Gastrocnemius medialis (tissue), 4 donors: ENCODE data around the gene TTYH2. TPM values are rescaled to one million over a fixed set of nuclear protein-coding genes. Genes with fewer than 3 reads are reported as not detected.

Source experiments
- ATAC-seq, 2 donors: fragments of 150-250 bp; one replicate each; pipeline ENCODE4 v1.9.1; 2016
- DNase-seq, 2 donors: peaks; one replicate each; pipeline ENCODE4 v3.0.0-alpha.2; 2019
- H3K27ac ChIP-seq, 4 donors: fragments of 200-600 bp; sonication (generic); 1 replicate in 1 of 4; 2 replicates in 3 of 4; pipeline ENCODE4 v1.5.1; 2016 to 2018; ENCODE audit warnings: mild to moderate bottlenecking in 2 of 4, moderate library complexity in 1 of 4
- H3K27me3 ChIP-seq, 3 donors: fragments of 200-600 bp; sonication (generic) in 2 of 3; 1 replicate in 1 of 3; 2 replicates in 2 of 3; pipeline versions ENCODE4 v1.5.1 to v1.6.0; 2016 to 2019; ENCODE audit warnings: mild to moderate bottlenecking in 1 of 3, moderate library complexity in 1 of 3
- H3K36me3 ChIP-seq, 2 donors: fragments of 200-600 bp; sonication (generic) in 1 of 2; one replicate each; pipeline ENCODE4 v1.5.1; 2017 to 2018
- H3K4me1 ChIP-seq, 2 donors: fragments of 200-600 bp; sonication (generic) in 1 of 2; one replicate each; pipeline ENCODE4 v1.5.1; 2016 to 2017; ENCODE audit warnings: mild to moderate bottlenecking in 2 of 2
- H3K4me3 ChIP-seq, 4 donors: fragments of 200-600 bp; sonication (generic) in 3 of 4; 1 replicate in 1 of 4; 2 replicates in 3 of 4; pipeline ENCODE4 v1.5.1; 2016 to 2019; ENCODE audit warnings: mild to moderate bottlenecking in 2 of 4
- H3K9me3 ChIP-seq, 3 donors: fragments of 200-600 bp; sonication (generic) in 2 of 3; 1 replicate in 1 of 3; 2 replicates in 2 of 3; pipeline ENCODE4 v1.5.1; 2016 to 2019
- CTCF ChIP-seq, 5 experiments: fragments of 450-650 bp in 3 of 5; fragments of 200-600 bp in 2 of 5; sonication (generic) in 2 of 5; IDR thresholded peaks in 4 of 5; conservative IDR thresholded peaks in 1 of 5; 1 replicate in 4 of 5; 2 replicates in 1 of 5; pipeline ENCODE4 v1.5.1; 2016 to 2019; ENCODE audit warnings: antibody characterized with exemption in 5 of 5, mild to moderate bottlenecking in 3 of 5, moderate library complexity in 3 of 5
- POLR2A ChIP-seq, 2 donors: fragments of 450-650 bp; IDR thresholded peaks; one replicate each; pipeline ENCODE4 v1.6.1; 2017; ENCODE audit warnings: antibody characterized with exemption in 2 of 2, mild to moderate bottlenecking in 2 of 2, moderate library complexity in 2 of 2
- in situ Hi-C, 4 donors: fragments of 200-750 bp; cut with MboI; loops; one replicate each; pipeline versions ENCODE4 v1.15.0 to v1.8.0; 2017; ENCODE audit warnings: low sequenced_read_pairs in 4 of 4
- intact Hi-C: fragments of 100-400 bp; cut with DNase I; formaldehyde crosslinking; loops from one replicate; pipeline ENCODE4 v1.15.1; 2023; ENCODE audit warnings: low total_unique reads
- total RNA-seq, 4 donors: library from RNA; depleted of rRNA; stranded (reverse); fragments of >200 nt; gene quantifications; one replicate each; pipeline versions ENCODE4 v1.1.0 to v1.2.3, GENCODE V29; 2016

TTYH2 gene
- total RNA-seq, 4 donors from 2014 or later = 4.7 to 19.2 (median 11.4) TPM

- TF ChIP-seq CTCF (IDR thresholded peaks at IDR 0.05 in 4 of 5, conservative IDR thresholded peaks at IDR 0.05 in 1 of 5) (no peak), POLR2A (IDR thresholded peaks at IDR 0.05) (no peak)
- DNase-seq = no peak
- in situ Hi-C loops (no loop called here), intact Hi-C loops (no loop called here)
- no peaks in the 10 kb centered on the region for H3K36me3 ChIP-seq
- H3K4me1 ChIP-seq = no peaks in the 10 kb centered on the region
- peaks cover 0 to 6% (median 3%) of the 10 kb centered on the region in 3 donors for H3K27me3 ChIP-seq
- H3K4me3 ChIP-seq = no peak overlapping the region
- peak; percentile 97 to 100 for ATAC-seq
- H3K9me3 ChIP-seq = no peaks in the 10 kb centered on the region
- H3K27ac ChIP-seq = no peak overlapping the region
Measured at GRCh38 chr17:74190154-74190553, 23.2 kb upstream of the TTYH2 start.

GRCh38 chr17:74190807-74191406 is 22.5 kb upstream of the TTYH2 start:
- Histone ChIP-seq H3K27ac (no peak overlapping the region), H3K27me3 (peaks cover 5 to 10% (median 8%) of the 10 kb centered on the region in 3 donors), H3K4me3 (no peak overlapping the region), H3K36me3 (no peaks in the 10 kb centered on the region), H3K4me1 (no peaks in the 10 kb centered on the region), H3K9me3 (no peaks in the 10 kb centered on the region)
- DNase-seq (no peak), ATAC-seq (no peak)
- in situ Hi-C loops (no loop called here), intact Hi-C loops (no loop called here)
- no peak for TF ChIP-seq CTCF (IDR thresholded peaks at IDR 0.05 in 4 of 5, conservative IDR thresholded peaks at IDR 0.05 in 1 of 5)
- no peak for TF ChIP-seq POLR2A (IDR thresholded peaks at IDR 0.05)

- Histone ChIP-seq H3K4me3 (no peak overlapping the region), H3K27me3 (peaks cover 12 to 20% (median 17%) of the 10 kb centered on the region in 3 donors), H3K27ac (no peak overlapping the region), H3K4me1 (no peaks in the 10 kb centered on the region), H3K36me3 (no peaks in the 10 kb centered on the region), H3K9me3 (no peaks in the 10 kb centered on the region)
- intact Hi-C loops (no loop called here), in situ Hi-C loops (no loop called here)
- ATAC-seq = peak in 1 of 2 donors; percentile 20
- TF ChIP-seq CTCF (IDR thresholded peaks at IDR 0.05 in 4 of 5, conservative IDR thresholded peaks at IDR 0.05 in 1 of 5) (no peak), POLR2A (IDR thresholded peaks at IDR 0.05) (no peak)
- peak; percentile 45 to 55 for DNase-seq
Measured at GRCh38 chr17:74192950-74193781, 20.2 kb upstream of the TTYH2 start.

GRCh38 chr17:74194682-74195081 is 18.7 kb upstream of the TTYH2 start:
- Histone ChIP-seq H3K4me1 (no peaks in the 10 kb centered on the region), H3K4me3 (no peak overlapping the region), H3K27me3 (peaks cover 12 to 20% (median 17%) of the 10 kb centered on the region in 3 donors), H3K9me3 (no peaks in the 10 kb centered on the region), H3K27ac (no peak overlapping the region), H3K36me3 (no peaks in the 10 kb centered on the region)
- no peak for TF ChIP-seq POLR2A (IDR thresholded peaks at IDR 0.05)
- TF ChIP-seq CTCF (IDR thresholded peaks at IDR 0.05 in 4 of 5, conservative IDR thresholded peaks at IDR 0.05 in 1 of 5) = no peak
- no peak for DNase-seq
- in situ Hi-C loops (no loop called here), intact Hi-C loops (no loop called here)
- ATAC-seq = no peak
